Sigmoid colon (tissue), 4 donors: ENCODE results near the gene SULF2.

Experiments
- EP300 ChIP-seq, 4 donors: sonication (generic); formaldehyde crosslinking; IDR thresholded peaks; one replicate each; pipeline ENCODE4 v1.6.1; 2017; ENCODE audit warnings: antibody characterized with exemption in 4 of 4
- POLR2A ChIP-seq, 2 donors: fragments of 450-650 bp; IDR thresholded peaks; one replicate each; pipeline ENCODE4 v1.6.1; 2016; ENCODE audit warnings: antibody characterized with exemption in 2 of 2, mild to moderate bottlenecking in 2 of 2, moderate library complexity in 2 of 2
- POLR2AphosphoS5 ChIP-seq, 4 donors: sonication (generic); formaldehyde crosslinking; IDR thresholded peaks; one replicate each; pipeline ENCODE4 v1.6.1; 2017; ENCODE audit warnings: antibody characterized with exemption in 4 of 4
- TF ChIP-seq, protein P1 (sequence below), 4 experiments: fragments of 450-650 bp in 3 of 4; fragments of 200-600 bp in 1 of 4; IDR thresholded peaks; one replicate each; pipeline ENCODE4 v1.5.1; 2016 to 2019; ENCODE audit warnings: antibody characterized with exemption in 4 of 4, mild to moderate bottlenecking in 3 of 4, moderate library complexity in 2 of 4

DNA sequence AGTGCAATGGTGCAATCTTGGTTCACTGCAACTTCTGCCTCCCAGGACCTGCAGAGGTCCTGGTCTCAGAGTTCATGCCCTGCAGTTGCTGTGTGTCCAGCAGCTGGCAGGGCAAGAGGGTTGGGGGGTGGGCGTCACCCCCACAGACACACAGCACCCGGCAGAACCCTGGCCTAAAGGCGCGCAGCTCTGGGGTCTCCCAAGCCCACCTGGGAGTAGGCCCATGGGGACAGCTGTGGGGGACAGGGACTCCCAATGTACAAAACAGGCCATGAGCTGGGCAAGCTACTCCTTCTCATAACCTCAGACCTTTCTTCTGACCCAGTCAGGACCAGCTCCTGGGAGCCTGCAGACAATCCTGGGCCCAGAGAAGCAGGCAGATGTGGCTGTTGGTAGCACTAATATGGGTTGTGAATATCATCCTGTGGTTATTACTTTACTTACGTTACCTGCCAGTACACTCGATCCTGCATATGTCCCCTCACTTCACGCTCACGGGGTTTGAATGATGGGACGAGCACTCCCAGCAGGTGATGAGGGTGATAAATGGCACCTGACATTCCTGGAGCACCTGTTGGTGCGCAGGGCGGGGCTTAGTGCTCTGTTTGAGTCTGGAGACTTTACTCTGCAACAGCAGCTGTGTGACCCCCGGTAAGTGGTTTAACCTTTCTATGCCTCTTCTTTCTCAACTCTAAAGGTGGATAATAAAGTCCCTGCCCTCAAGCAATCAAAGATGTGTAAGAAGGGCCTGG, 39.9 kb upstream of the SULF2 start:
- no peak for TF ChIP-seq POLR2AphosphoS5 (IDR thresholded peaks at IDR 0.05)
- TF ChIP-seq, protein P1, sequence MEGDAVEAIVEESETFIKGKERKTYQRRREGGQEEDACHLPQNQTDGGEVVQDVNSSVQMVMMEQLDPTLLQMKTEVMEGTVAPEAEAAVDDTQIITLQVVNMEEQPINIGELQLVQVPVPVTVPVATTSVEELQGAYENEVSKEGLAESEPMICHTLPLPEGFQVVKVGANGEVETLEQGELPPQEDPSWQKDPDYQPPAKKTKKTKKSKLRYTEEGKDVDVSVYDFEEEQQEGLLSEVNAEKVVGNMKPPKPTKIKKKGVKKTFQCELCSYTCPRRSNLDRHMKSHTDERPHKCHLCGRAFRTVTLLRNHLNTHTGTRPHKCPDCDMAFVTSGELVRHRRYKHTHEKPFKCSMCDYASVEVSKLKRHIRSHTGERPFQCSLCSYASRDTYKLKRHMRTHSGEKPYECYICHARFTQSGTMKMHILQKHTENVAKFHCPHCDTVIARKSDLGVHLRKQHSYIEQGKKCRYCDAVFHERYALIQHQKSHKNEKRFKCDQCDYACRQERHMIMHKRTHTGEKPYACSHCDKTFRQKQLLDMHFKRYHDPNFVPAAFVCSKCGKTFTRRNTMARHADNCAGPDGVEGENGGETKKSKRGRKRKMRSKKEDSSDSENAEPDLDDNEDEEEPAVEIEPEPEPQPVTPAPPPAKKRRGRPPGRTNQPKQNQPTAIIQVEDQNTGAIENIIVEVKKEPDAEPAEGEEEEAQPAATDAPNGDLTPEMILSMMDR (IDR thresholded peaks at IDR 0.05): no peak
- TF ChIP-seq POLR2A (IDR thresholded peaks at IDR 0.05): no peak
- no peak for TF ChIP-seq EP300 (IDR thresholded peaks at IDR 0.05)
